HG03175 (cell line): Measurements from ENCODE around the gene MRFAP1L1.

Source experiments
- ATAC-seq: cut with Tn5 transposase; IDR thresholded peaks from one replicate; pipeline ENCODE4 v1.9.1; 2021; ENCODE audit warnings: mild to moderate bottlenecking, moderate library complexity; ENCODE audit not compliant: unreplicated experiment

MRFAP1L1 gene

DNA sequence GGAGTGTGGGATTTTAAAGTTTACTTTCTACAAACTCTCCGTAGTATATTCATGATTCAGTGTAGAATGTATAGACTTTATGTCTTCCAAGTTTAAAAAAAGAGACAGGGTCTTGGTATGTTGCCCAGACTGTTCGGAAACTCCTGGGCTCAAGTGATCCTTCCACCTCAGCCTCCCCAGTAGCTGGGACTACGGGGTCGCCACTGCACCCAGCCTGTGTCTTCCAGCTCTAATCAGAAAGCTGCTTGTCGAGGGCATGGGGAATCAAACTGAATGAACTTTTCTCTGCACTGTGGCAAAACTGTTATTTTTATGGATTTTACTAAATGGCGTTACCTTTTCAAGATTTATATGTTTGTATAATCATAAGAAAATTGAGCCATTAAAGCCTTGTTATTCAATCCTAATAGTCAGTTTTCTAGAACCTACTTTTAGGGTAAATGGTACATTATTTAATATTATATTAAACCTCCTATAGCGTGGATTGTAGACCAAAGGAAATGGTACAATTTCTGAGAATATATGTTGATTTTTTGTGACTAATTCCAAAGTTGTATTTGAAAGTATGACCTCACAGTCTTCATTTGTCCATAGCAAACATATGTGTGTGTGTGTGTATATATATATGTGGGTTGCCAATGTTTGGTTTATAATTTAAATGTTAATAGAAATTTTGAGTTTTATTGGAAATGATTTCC, 7.4 kb upstream of the MRFAP1L1 start:
- ATAC-seq: no peak

GRCh38 chr4:6716018-6716911, 6.6 kb upstream of the MRFAP1L1 start, which contains the start of gene BLOC1S4:
Gene BLOC1S4, plus strand, starts transcription at chr4:6716174. Its CDS starts 36 bp downstream, at chr4:6716210.
- peak; percentile 84 for ATAC-seq

DNA sequence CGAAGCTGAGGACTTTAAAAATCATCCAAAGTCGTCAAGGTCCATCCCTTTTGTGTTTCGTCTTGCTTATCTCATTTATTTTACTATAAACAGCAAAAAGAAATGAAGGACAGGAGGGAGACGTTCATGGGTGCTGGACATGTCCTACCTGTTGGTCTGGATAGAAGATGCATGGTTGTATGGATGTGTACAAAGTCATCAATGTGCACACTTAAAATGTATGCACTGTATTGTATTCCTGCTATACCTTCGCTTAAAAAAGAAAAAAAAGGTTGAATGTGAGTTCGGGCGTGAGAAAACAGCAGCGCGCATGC, 6.0 kb upstream of the MRFAP1L1 start:
- ATAC-seq: no peak

- no peak for ATAC-seq
Observed at GRCh38 chr4:6714954-6715353, 5.3 kb upstream of the MRFAP1L1 start.

- ATAC-seq: no peak
Observed at GRCh38 chr4:6710996-6711395, 1.3 kb upstream of the MRFAP1L1 start.

DNA sequence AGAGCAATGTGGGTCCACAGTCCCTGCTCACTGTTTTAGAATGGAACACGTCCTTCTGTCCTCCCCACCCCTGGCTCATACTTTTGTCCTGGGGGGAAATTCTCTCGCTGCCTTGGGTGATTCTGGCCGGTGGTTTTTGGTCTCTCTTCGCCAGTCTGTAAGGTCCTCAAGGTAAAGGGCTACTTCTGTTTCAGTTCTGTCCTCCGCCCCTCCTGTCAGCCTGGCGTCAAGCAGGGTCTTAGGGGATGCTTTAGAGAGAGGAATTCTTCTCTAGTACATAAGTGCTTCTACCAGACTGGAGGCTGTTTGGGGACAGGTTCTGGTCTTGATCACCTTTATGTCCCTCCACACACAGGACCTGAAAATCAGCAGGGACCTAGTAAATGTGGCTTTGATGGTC, 617 bp upstream of the MRFAP1L1 start:
- no peak for ATAC-seq

DNA sequence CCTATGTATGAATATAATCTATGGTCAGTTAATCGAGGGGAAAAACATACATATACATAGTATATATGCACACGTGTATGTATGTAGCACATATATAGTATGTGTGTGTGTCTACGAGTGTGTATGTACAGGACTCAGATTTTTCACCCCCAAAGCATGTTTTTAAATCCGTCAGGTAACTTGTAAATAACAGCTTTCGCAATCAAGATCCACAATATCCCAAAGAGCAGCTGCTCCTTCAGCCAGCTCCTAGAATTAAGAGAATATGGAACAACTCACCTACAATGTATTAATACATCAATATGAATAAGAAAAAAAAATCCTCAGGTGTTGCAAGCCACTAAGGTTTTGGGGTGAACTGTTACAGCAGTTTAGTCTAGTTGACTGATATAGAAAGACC, 3.5 kb downstream of the MRFAP1L1 start:
- ATAC-seq: no peak

DNA sequence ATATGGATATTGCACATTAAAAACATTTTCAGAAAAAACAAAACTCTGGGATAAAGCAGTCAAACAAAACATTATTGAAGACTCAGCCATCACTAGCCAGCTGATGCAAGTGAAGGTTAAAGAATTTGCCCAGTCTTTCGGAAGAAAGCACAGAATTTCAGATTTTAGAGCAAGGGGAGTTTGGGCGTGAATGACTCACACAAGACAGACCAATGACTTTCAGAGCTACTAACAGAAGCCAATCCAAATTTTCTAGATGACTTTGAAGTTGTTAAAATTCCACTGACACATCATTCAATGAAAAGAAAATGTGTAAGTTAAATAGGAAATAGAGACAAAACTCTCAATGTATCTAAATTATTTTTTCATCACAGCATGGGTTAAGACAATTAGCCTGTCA, 4.0 kb downstream of the MRFAP1L1 start:
- ATAC-seq: no peak

DNA sequence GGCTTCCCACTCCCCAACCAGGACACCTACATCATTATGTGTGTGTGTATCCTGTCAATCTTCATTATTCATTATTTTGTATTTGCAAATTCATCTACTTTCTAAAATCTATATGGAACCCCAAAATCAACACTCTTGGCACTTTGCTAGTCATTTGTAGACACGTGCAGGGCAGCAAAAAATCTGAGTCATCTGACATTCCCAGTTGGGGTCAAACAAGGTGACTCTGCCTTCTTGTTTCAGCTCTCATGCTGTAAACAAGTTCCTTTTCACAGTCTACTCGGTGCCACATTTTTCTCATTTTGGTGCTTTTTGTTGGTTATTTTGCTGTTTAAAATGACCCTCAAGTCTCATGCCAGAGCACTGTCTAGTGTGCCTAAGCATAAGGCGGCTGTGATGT, 5.9 kb downstream of the MRFAP1L1 start:
- ATAC-seq: no peak

DNA sequence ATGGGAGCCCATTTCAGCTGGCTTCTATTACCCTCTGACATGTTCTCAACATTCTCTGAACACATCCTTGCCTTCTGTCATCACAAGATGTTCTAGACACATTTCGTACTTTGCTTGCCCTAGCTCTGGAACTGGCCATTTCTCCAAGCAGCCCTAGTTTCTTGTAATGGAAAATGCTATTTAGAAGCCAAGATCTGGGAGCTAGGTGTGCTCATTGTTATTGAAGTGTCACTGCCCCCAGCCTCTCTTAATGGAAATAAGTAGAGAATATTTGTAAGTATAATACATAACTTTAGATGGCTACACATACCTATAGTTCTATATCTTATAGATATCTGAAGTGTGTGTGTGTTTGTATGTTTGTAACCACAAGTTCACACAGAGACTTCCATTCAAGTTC, 6.9 kb downstream of the MRFAP1L1 start:
- ATAC-seq: no peak

GRCh38 chr4:6701371-6701770, 8.3 kb downstream of the MRFAP1L1 start:
- no peak for ATAC-seq

DNA sequence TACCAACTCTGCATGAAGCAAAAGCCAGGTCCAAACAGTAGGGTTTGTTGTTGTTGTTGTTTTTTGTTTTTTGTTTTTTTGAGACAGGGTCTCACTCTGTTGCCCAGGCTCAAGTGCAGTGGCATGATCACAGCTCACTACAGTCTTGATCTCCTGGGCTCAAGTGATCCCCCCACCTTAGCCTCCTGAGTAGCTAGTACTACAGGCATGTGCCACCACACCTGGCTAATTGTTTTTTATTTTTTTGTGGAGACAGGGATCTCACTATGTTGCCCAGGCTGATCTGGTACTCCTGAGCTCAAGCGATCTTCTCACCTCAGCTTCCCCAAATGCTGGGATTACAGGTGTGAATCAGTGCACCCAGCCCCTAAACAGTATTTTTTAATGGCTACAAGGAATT, 9.8 kb downstream of the MRFAP1L1 start:
- ATAC-seq: no peak

DNA sequence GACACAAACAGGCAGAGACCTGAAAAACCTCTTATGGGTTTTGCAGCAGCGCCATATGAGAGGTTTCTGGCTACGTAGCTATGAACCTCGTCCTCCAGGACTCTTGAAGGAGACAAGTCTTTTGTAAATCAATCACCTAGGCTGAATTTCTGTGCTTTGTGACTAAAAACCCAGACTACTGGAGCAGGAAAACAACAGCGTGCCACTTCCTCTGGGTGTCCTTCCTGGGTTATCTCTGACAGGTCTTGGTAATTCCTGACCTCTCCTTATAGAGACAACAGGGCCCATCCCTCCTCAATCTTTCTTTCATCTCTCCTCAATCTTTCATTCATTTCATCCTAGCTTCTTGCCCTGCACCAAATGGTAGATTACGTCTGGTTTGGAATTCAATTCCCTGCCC, 10.3 kb downstream of the MRFAP1L1 start:
- ATAC-seq: no peak

GRCh38 chr4:6697131-6697530, 12.5 kb downstream of the MRFAP1L1 start:
- no peak for ATAC-seq

DNA sequence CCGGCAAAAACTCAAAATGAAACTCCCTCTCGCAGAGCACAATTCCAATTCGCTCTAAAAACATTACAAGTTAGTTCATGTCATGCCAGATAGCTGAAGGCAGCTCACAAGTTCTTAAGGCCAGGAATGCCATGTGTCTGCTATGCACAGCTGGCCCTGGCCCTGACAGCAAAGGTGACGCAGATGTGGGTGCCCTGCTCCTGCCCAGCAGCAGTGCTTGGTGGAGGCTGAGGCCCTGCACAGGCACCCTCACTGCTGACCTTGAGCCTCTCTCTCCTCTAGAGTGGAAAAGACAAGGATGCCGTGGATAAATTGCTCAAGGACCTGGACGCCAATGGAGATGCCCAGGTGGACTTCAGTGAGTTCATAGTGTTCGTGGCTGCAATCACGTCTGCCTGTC, 13.1 kb downstream of the MRFAP1L1 start:
- no peak for ATAC-seq

GRCh38 chr4:6695660-6696610, 13.7 kb downstream of the MRFAP1L1 start:
- no peak for ATAC-seq

GRCh38 chr4:6694177-6694901, 15.3 kb downstream of the MRFAP1L1 start:
- ATAC-seq: no peak

DNA sequence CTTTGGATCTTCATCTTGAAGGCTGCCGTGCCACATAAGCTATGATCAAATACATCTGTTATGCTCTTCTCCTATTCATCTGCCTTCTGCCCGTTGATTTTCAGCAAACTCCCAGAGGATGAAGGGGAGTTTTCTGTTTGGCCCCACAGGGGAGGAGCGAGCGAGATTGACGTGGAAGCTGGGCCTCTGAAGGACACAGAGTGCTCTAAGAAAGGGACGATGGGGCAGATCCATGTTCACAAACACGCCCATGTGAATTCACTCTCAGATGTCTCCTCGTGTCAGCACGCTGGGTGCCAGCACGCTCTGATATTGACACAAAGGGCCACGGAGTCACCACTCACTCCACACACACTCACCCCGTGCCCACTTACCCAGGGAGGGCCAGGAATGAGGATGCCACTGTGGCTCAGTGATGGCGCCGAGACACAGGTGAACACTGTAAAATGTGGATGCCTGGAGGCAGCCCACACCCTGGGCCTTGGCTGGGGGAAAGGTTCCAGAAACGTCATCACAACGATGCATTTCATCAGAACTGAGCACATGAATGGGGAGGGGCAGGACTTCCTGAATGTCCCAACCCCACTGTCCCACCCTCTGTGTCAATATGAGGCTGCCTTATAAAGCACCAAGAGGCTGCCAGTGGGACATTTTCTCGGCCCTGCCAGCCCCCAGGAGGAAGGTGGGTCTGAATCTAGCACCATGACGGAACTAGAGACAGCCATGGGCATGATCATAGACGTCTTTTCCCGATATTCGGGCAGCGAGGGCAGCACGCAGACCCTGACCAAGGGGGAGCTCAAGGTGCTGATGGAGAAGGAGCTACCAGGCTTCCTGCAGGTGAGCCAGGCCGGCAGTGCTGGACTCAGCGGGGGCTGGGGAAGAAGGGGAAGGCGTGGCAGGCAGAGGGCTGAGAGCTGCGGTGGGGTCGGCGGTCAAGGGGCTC, 16.2 kb downstream of the MRFAP1L1 start, which contains the start of gene S100P:
Gene S100P, plus strand, starts transcription at position 648 of the 946 bp plus-strand sequence. Its CDS starts 55 bp downstream, at position 703.
- no peak for ATAC-seq

GRCh38 chr4:6692806-6693205, 16.9 kb downstream of the MRFAP1L1 start:
- no peak for ATAC-seq
